ENCODE results near the gene CLDN3.

The CLDN3 gene

GRCh38 chr7:73762659-73762999, 7.4 kb downstream of the CLDN3 start:
- Histone ChIP-seq H3K27me3 (peaks cover 24% of the 10 kb centered on the region), H3K27ac (no peak overlapping the region), H3K9me3 (no peaks in the 10 kb centered on the region), H3K4me3 (ENCODE audit: low read depth in 1 of 2, low read length in 1 of 2) (no peak overlapping the region), H3K36me3 (no peaks in the 10 kb centered on the region), H3K4me1 (ENCODE audit: control insufficient read depth in 1 of 2, insufficient read depth in 1 of 2, low read depth in 1 of 2, low read length in 1 of 2) (no peaks in the 10 kb centered on the region)
- no peak for TF ChIP-seq CTCF (IDR thresholded peaks at IDR 0.05)

GRCh38 chr7:73761854-73762658, 8.0 kb downstream of the CLDN3 start:
- Histone ChIP-seq H3K27ac (no peak overlapping the region), H3K4me1 (ENCODE audit: control insufficient read depth in 1 of 2, insufficient read depth in 1 of 2, low read depth in 1 of 2, low read length in 1 of 2) (no peaks in the 10 kb centered on the region), H3K9me3 (no peaks in the 10 kb centered on the region), H3K36me3 (no peaks in the 10 kb centered on the region), H3K4me3 (ENCODE audit: low read depth in 1 of 2, low read length in 1 of 2) (no peak overlapping the region), H3K27me3 (peaks cover 18% of the 10 kb centered on the region)
- no peak for TF ChIP-seq CTCF (IDR thresholded peaks at IDR 0.05)

GRCh38 chr7:73758581-73759138, 11.4 kb downstream of the CLDN3 start:
- Histone ChIP-seq H3K27me3 (no peaks in the 10 kb centered on the region), H3K9me3 (no peaks in the 10 kb centered on the region), H3K4me1 (ENCODE audit: control insufficient read depth in 1 of 2, insufficient read depth in 1 of 2, low read depth in 1 of 2, low read length in 1 of 2) (no peaks in the 10 kb centered on the region), H3K4me3 (ENCODE audit: low read depth in 1 of 2, low read length in 1 of 2) (no peak overlapping the region), H3K27ac (no peak overlapping the region), H3K36me3 (no peaks in the 10 kb centered on the region)
- no peak for TF ChIP-seq CTCF (IDR thresholded peaks at IDR 0.05)

GRCh38 chr7:73749931-73750776, 19.9 kb downstream of the CLDN3 start:
- Histone ChIP-seq H3K4me3 (ENCODE audit: low read depth in 1 of 2, low read length in 1 of 2) (no peak overlapping the region), H3K9me3 (no peaks in the 10 kb centered on the region), H3K4me1 (ENCODE audit: control insufficient read depth in 1 of 2, insufficient read depth in 1 of 2, low read depth in 1 of 2, low read length in 1 of 2) (peaks cover 0 to 2% of the 10 kb centered on the region in 2 experiments), H3K36me3 (no peaks in the 10 kb centered on the region), H3K27me3 (no peaks in the 10 kb centered on the region), H3K27ac (no peak overlapping the region)
- TF ChIP-seq CTCF (IDR thresholded peaks at IDR 0.05): no peak

GRCh38 chr7:73746378-73746777, 23.7 kb downstream of the CLDN3 start:
- TF ChIP-seq CTCF (IDR thresholded peaks at IDR 0.05): no peak
- H3K27ac ChIP-seq: no peak overlapping the region
- H3K36me3 ChIP-seq: no peaks in the 10 kb centered on the region
- no peaks in the 10 kb centered on the region for H3K9me3 ChIP-seq
- H3K27me3 ChIP-seq: peaks cover 24% of the 10 kb centered on the region
- no peak overlapping the region for H3K4me3 ChIP-seq (ENCODE audit: low read depth in 1 of 2, low read length in 1 of 2)
- H3K4me1 ChIP-seq (ENCODE audit: control insufficient read depth in 1 of 2, insufficient read depth in 1 of 2, low read depth in 1 of 2, low read length in 1 of 2): peaks cover 0 to 2% of the 10 kb centered on the region in 2 experiments
